WTC11 (cell line): ENCODE results near the gene GPR137B. TPM values are rescaled to one million over a fixed set of nuclear protein-coding genes. Genes with fewer than 3 reads are reported as not detected.

Experiments
- ATAC-seq: fragments of 200-7000 bp; cut with Tn5 transposase; 2 replicates; pipeline ENCODE4 v1.10.0; 2021; ENCODE audit warnings: mild to moderate bottlenecking, moderate library complexity
- CTCF ChIA-PET: fragments of 300-600 bp; sonication (Branson Sonifier 250); formaldehyde crosslinking; loops from one replicate; lab custom pipeline; 2021; ENCODE audit warnings: antibody characterized with exemption; lab: Charles Lee
- POLR2A ChIA-PET: fragments of 350-600 bp; sonication (Branson Sonifier 250); formaldehyde crosslinking; loops from one replicate; lab custom pipeline; 2021; ENCODE audit warnings: antibody characterized with exemption; lab: Charles Lee
- DNase-seq: peaks from one replicate; pipeline ENCODE4 v3.0.0; 2021; ENCODE audit warnings: low spot score
- H3K27ac Mint-ChIP-seq: 2 replicates; pipeline ENCODE4 v1.8.0; 2021; ENCODE audit warnings: mixed read lengths
- H3K27me3 Mint-ChIP-seq: 2 replicates; pipeline ENCODE4 v1.8.0; 2021; ENCODE audit warnings: low read depth, mild to moderate bottlenecking, moderate library complexity, mixed read lengths
- H3K36me3 Mint-ChIP-seq: 2 replicates; pipeline ENCODE4 v1.8.0; 2021; ENCODE audit warnings: mixed read lengths
- H3K4me1 Mint-ChIP-seq: 2 replicates; pipeline ENCODE4 v1.8.0; 2022; ENCODE audit warnings: mixed read lengths
- H3K4me3 Mint-ChIP-seq: 2 replicates; pipeline ENCODE4 v1.8.0; 2021; ENCODE audit warnings: mild to moderate bottlenecking, moderate library complexity, mixed read lengths
- H3K9me3 Mint-ChIP-seq: 2 replicates; pipeline ENCODE4 v1.8.0; 2021; ENCODE audit warnings: mixed read lengths
- CDX4 ChIP-seq: fragments of 250-450 bp; sonication (Bioruptor Pico); IDR thresholded peaks from 2 replicates; pipeline ENCODE4 v1.9.0; 2021; ENCODE audit warnings: moderate library complexity, mild to moderate bottlenecking, inconsistent platforms, borderline replicate concordance
- CREM ChIP-seq: sonication (generic); formaldehyde crosslinking; IDR thresholded peaks from 2 replicates; pipeline ENCODE4 v1.8.1; 2022; ENCODE audit warnings: mild to moderate bottlenecking, missing genetic modification reagents, moderate library complexity
- E2F5 ChIP-seq: sonication (generic); formaldehyde crosslinking; IDR thresholded peaks from 2 replicates; pipeline ENCODE4 v1.8.1; 2022; ENCODE audit warnings: mild to moderate bottlenecking, moderate library complexity, missing genetic modification reagents
- FOXP4 ChIP-seq: sonication (generic); formaldehyde crosslinking; IDR thresholded peaks from 2 replicates; pipeline ENCODE4 v1.8.0; 2022; ENCODE audit warnings: mild to moderate bottlenecking, missing genetic modification reagents
- KAT7 ChIP-seq: sonication (generic); formaldehyde crosslinking; IDR thresholded peaks from 2 replicates; pipeline ENCODE4 v1.8.1; 2023; ENCODE audit warnings: missing genetic modification reagents, mild to moderate bottlenecking, borderline replicate concordance
- MXD4 ChIP-seq: fragments of 250-450 bp; sonication (Bioruptor Pico); IDR thresholded peaks from 2 replicates; pipeline ENCODE4 v1.8.0; 2021; ENCODE audit warnings: mild to moderate bottlenecking, moderate library complexity, borderline replicate concordance
- NFYB ChIP-seq: sonication (generic); formaldehyde crosslinking; conservative IDR thresholded peaks from 2 replicates; pipeline ENCODE4 v1.8.0; 2022; ENCODE audit warnings: low read depth, missing genetic modification reagents
- RELA ChIP-seq: sonication (generic); formaldehyde crosslinking; IDR thresholded peaks from 2 replicates; pipeline ENCODE4 v1.8.1; 2022; ENCODE audit warnings: missing genetic modification reagents, mild to moderate bottlenecking, borderline replicate concordance
- RORB ChIP-seq: fragments of 250-450 bp; sonication (Bioruptor Pico); IDR thresholded peaks from 2 replicates; pipeline ENCODE4 v1.9.0; 2021; ENCODE audit warnings: mild to moderate bottlenecking
- SMAD3 ChIP-seq: sonication (generic); formaldehyde crosslinking; IDR thresholded peaks from 2 replicates; pipeline ENCODE4 v1.8.0; 2022; ENCODE audit warnings: missing genetic modification reagents, mild to moderate bottlenecking, borderline replicate concordance
- SP1 ChIP-seq: sonication (generic); formaldehyde crosslinking; conservative IDR thresholded peaks from 2 replicates; pipeline ENCODE4 v1.8.1; 2022; ENCODE audit warnings: missing genetic modification reagents
- TEAD4 ChIP-seq: sonication (generic); formaldehyde crosslinking; IDR thresholded peaks from 2 replicates; pipeline ENCODE4 v1.8.0; 2022; ENCODE audit warnings: mild to moderate bottlenecking, missing genetic modification reagents
- ZBTB21 ChIP-seq: sonication (generic); formaldehyde crosslinking; IDR thresholded peaks from 2 replicates; pipeline ENCODE4 v1.8.1; 2023; ENCODE audit warnings: mild to moderate bottlenecking, missing genetic modification reagents, borderline replicate concordance
- ZNF512 ChIP-seq: sonication (generic); formaldehyde crosslinking; IDR thresholded peaks from 2 replicates; pipeline ENCODE4 v1.8.1; 2022; ENCODE audit warnings: missing genetic modification reagents, borderline replicate concordance
- ZSCAN18 ChIP-seq: fragments of 250-450 bp; sonication (Bioruptor Pico); IDR thresholded peaks from 2 replicates; pipeline ENCODE4 v2.1.2; 2022; ENCODE audit warnings: mild to moderate bottlenecking, moderate library complexity
- total RNA-seq: library from RNA; stranded (reverse); gene quantifications from 3 replicates; pipeline ENCODE4 v1.2.3, GENCODE V29; 2021
- TF ChIP-seq, protein P1 (sequence below): fragments of 250-450 bp; sonication (Bioruptor Pico); IDR thresholded peaks from 2 replicates; pipeline ENCODE4 v1.8.0; 2021; ENCODE audit warnings: mild to moderate bottlenecking
- TF ChIP-seq, protein P2 (sequence below): sonication (generic); formaldehyde crosslinking; IDR thresholded peaks from 2 replicates; pipeline ENCODE4 v1.8.0; 2023; ENCODE audit warnings: missing genetic modification reagents

GPR137B gene
- total RNA-seq, 1 experiment from 2014 or later, result 6.3 TPM

DNA sequence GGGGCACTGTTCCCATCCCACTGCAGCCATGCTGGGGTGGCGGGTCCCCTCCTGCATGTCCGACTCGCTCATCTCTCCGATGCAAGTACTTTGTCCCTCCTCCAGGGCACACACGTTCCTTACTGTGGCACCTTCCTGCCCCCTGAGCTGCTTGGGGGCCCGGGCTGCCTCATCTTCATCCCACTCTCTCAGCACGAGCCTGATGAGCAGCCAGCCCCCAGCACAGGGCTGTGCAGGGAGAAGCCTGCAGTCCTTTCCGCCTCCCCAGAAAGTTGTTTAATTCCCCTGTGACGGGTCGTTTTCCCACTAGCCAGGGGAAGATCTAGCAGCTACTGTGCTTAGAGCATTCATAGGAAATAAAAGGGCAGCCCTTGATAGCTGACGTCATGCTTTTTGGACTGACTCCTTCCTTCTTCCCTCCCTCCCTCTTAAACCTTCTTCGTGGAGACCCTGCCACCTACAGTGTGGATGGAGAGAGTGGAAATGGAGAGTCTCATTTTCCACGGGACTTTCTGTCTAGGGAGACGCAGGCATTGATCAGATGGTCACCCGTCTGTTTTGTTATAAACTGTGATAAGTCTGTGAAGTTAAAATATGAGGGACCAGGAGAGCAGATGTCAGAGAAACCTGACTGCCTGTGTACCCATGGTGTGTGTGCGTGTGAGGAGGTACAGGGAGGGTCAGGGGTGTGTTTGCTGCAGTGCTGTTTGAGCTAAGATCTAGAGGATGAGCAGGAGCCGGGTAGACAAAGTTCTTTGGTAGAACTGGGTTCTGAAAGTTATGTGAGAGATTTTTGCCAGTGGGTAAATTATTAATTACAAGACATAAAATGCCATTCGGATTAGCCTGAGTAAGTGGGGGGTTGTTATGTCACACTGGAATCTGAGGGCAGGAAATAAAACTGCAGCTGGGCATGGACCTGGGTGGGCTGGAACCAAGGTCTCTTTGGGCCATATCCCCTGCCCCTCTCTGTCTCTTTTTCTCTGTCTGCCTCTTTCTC is 34.3 kb downstream of the GPR137B start:
- CTCF ChIA-PET, result interaction anchor here (0.6 to 1.3 kb wide), 2 partner anchors 52 to 149 kb away, joined by 4 read pairs; no protein-coding TSS in a partner anchor
- TF ChIP-seq RORB (CRISPR knock-in tag), result no peak
- no peak for TF ChIP-seq ZBTB21 (CRISPR knock-in tag)
- TF ChIP-seq, protein P1, sequence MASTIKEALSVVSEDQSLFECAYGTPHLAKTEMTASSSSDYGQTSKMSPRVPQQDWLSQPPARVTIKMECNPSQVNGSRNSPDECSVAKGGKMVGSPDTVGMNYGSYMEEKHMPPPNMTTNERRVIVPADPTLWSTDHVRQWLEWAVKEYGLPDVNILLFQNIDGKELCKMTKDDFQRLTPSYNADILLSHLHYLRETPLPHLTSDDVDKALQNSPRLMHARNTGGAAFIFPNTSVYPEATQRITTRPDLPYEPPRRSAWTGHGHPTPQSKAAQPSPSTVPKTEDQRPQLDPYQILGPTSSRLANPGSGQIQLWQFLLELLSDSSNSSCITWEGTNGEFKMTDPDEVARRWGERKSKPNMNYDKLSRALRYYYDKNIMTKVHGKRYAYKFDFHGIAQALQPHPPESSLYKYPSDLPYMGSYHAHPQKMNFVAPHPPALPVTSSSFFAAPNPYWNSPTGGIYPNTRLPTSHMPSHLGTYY, result no peak
- TF ChIP-seq E2F5 (CRISPR knock-in tag), result no peak
- TF ChIP-seq FOXP4 (CRISPR knock-in tag), result no peak
- no peak for TF ChIP-seq TEAD4 (CRISPR knock-in tag)
- TF ChIP-seq NFYB (CRISPR knock-in tag), result no peak
- no peak for TF ChIP-seq RELA (CRISPR knock-in tag)
- TF ChIP-seq ZSCAN18 (CRISPR knock-in tag), result no peak
- no peak for TF ChIP-seq KAT7 (CRISPR knock-in tag)
- TF ChIP-seq, protein P2, sequence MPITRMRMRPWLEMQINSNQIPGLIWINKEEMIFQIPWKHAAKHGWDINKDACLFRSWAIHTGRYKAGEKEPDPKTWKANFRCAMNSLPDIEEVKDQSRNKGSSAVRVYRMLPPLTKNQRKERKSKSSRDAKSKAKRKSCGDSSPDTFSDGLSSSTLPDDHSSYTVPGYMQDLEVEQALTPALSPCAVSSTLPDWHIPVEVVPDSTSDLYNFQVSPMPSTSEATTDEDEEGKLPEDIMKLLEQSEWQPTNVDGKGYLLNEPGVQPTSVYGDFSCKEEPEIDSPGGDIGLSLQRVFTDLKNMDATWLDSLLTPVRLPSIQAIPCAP (CRISPR knock-in tag), result no peak
- no peak for TF ChIP-seq MXD4 (CRISPR knock-in tag)
- TF ChIP-seq ZNF512 (CRISPR knock-in tag), result no peak
- DNase-seq (no peak), ATAC-seq (no peak; the same call in 1 of the 2 replicates)
- peaks cover 11% of the 10 kb centered on the region for H3K4me1 Mint-ChIP-seq
- POLR2A ChIA-PET, result no interaction called here
- H3K4me3 Mint-ChIP-seq, result no peak overlapping the region
- no peak overlapping the region for H3K27ac Mint-ChIP-seq
- H3K36me3 Mint-ChIP-seq, result peaks cover 5% of the 10 kb centered on the region
- H3K9me3 Mint-ChIP-seq, result no peaks in the 10 kb centered on the region
- H3K27me3 Mint-ChIP-seq, result no peaks in the 10 kb centered on the region

DNA sequence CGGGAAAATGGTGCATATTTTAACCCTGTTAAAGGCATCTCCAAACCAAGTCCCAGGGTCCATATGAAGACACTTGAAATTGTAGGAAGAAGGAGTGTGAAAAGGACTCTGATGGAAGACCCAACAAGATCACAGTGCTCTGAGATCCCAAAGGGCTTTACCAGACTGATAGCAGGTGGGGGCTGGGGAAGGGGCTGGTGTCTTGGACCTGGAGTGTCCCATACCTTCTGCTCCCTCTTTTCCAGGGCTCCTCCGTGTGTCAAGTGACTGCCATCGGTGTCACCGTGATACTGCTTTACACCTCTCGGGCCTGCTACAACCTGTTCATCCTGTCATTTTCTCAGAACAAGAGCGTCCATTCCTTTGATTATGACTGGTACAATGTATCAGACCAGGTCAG is 37.3 kb downstream of the GPR137B start:
- Mint-ChIP-seq H3K4me1 (no peaks in the 10 kb centered on the region), H3K4me3 (no peak overlapping the region), H3K27me3 (no peaks in the 10 kb centered on the region), H3K27ac (no peak overlapping the region), H3K9me3 (no peaks in the 10 kb centered on the region), H3K36me3 (peaks cover 5% of the 10 kb centered on the region)
- TF ChIP-seq E2F5 (CRISPR knock-in tag) (no peak), CREM (CRISPR knock-in tag) (no peak), CDX4 (no peak), SMAD3 (CRISPR knock-in tag) (no peak), SP1 (CRISPR knock-in tag) (no peak), ZNF512 (CRISPR knock-in tag) (no peak)
- DNase-seq (no peak), ATAC-seq (no peak)
- CTCF ChIA-PET, result no interaction called here
- POLR2A ChIA-PET, result no interaction called here
